PC-3 (cell line): ENCODE data around the gene CPB2. TPM values are rescaled to one million over a fixed set of nuclear protein-coding genes. Genes with fewer than 3 reads are reported as not detected.

Source experiments
- ATAC-seq: fragments of 200-7000 bp; cut with Tn5 transposase; 2 replicates; pipeline ENCODE4 v1.9.1; 2020; ENCODE audit warnings: mild to moderate bottlenecking, moderate library complexity
- BruUV-seq: library from RNA; stranded (reverse); fragments of 400-500 nt; replicated peaks from 2 replicates; lab custom pipeline; 2021; lab: Mats Ljungman, UMichigan
- CTCF ChIA-PET: fragments of 300-600 bp; sonication (Branson Sonifier 250); formaldehyde crosslinking; loops from one replicate; lab custom pipeline; 2022; ENCODE audit warnings: antibody characterized with exemption; lab: Charles Lee
- POLR2A ChIA-PET: fragments of 300-600 bp; sonication (Branson Sonifier 250); formaldehyde crosslinking; loops from one replicate; lab custom pipeline; 2022; ENCODE audit warnings: antibody characterized with exemption; ENCODE audit not compliant: unreplicated experiment; lab: Charles Lee
- DNase-seq: peaks from one replicate; pipeline ENCODE4 v3.0.0-alpha.2; 2015
- H2AFZ ChIP-seq: fragments of 300-600 bp; sonication (generic); 2 replicates; pipeline ENCODE4 v1.6.0; 2016; ENCODE audit warnings: antibody characterized with exemption, low read length
- H3F3A ChIP-seq: fragments of 300-600 bp; sonication (generic); one replicate; pipeline ENCODE4 v1.6.0; 2017; ENCODE audit warnings: antibody characterized with exemption, low read length, control low read depth, mild to moderate bottlenecking; ENCODE audit not compliant: unreplicated experiment
- H3K27ac ChIP-seq: fragments of 300-600 bp; sonication (generic); 2 replicates; pipeline ENCODE4 v1.5.1; 2016; ENCODE audit warnings: mild to moderate bottlenecking, low read length
- H3K27me3 ChIP-seq: fragments of 300-600 bp; sonication (generic); 2 replicates; pipeline ENCODE4 v1.6.1; 2016; ENCODE audit warnings: low read length, mixed read lengths
- H3K36me3 ChIP-seq: fragments of 300-600 bp; sonication (generic); 2 replicates; pipeline ENCODE4 v1.6.1; 2016; ENCODE audit warnings: low read depth, mixed run types, low read length, mixed read lengths
- H3K4me1 ChIP-seq: fragments of 300-600 bp; sonication (generic); 2 replicates; pipeline ENCODE4 v1.5.1; 2016; ENCODE audit warnings: low read length; ENCODE audit not compliant: insufficient read depth
- H3K4me2 ChIP-seq: fragments of 300-600 bp; sonication (generic); 2 replicates; pipeline ENCODE4 v1.6.0; 2016; ENCODE audit warnings: low read length
- H3K4me3 ChIP-seq: fragments of 300-600 bp; sonication (generic); 2 replicates; pipeline ENCODE4 v1.5.1; 2016; ENCODE audit warnings: mild to moderate bottlenecking, low read length, mixed read lengths
- H3K79me2 ChIP-seq: fragments of 300-600 bp; sonication (generic); 2 replicates; pipeline ENCODE4 v1.6.1; 2017; ENCODE audit warnings: low read length, mixed read lengths
- H3K9ac ChIP-seq: fragments of 300-600 bp; sonication (generic); 2 replicates; pipeline ENCODE4 v1.6.0; 2016; ENCODE audit warnings: mild to moderate bottlenecking, low read length
- H3K9me2 ChIP-seq: fragments of 300-600 bp; sonication (generic); replicated peaks from 2 replicates; pipeline ENCODE4 v1.6.1; 2016; ENCODE audit warnings: mixed run types, low read length, mixed read lengths
- H3K9me3 ChIP-seq: fragments of 300-600 bp; sonication (generic); 2 replicates; pipeline ENCODE4 v1.6.1; 2016; ENCODE audit warnings: low read length, mixed read lengths
- H4K20me1 ChIP-seq: fragments of 300-600 bp; sonication (generic); 2 replicates; pipeline ENCODE4 v1.6.1; 2016; ENCODE audit warnings: low read length, mixed read lengths
- EZH2 ChIP-seq: fragments of 300-600 bp; sonication (generic); IDR thresholded peaks from one replicate; pipeline ENCODE4 v1.6.1; 2017; ENCODE audit warnings: antibody characterized with exemption, mild to moderate bottlenecking, low read length; ENCODE audit not compliant: unreplicated experiment
- EZH2phosphoT487 ChIP-seq: fragments of 300-600 bp; sonication (generic); IDR thresholded peaks from 2 replicates; pipeline ENCODE4 v1.6.1; 2018; ENCODE audit warnings: mild to moderate bottlenecking, antibody characterized with exemption, low read length, borderline replicate concordance
- intact Hi-C: fragments of 100-400 bp; cut with micrococcal nuclease; formaldehyde crosslinking; loops from 2 replicates; pipeline ENCODE4 v1.9.0; 2023
- total RNA-seq: library from RNA; depleted of rRNA; stranded (reverse); fragments of >200 nt; gene quantifications from 2 replicates; pipeline ENCODE4 v1.2.3, GENCODE V29; 2014
- TF ChIP-seq, protein P1 (sequence below): fragments of 300-600 bp; sonication (generic); conservative IDR thresholded peaks from 2 replicates; pipeline ENCODE4 v1.5.1; 2017; ENCODE audit warnings: antibody characterized with exemption, low read depth, mild to moderate bottlenecking, low read length

The CPB2 gene
- total RNA-seq, 1 experiment from 2014 or later, result not detected

DNA sequence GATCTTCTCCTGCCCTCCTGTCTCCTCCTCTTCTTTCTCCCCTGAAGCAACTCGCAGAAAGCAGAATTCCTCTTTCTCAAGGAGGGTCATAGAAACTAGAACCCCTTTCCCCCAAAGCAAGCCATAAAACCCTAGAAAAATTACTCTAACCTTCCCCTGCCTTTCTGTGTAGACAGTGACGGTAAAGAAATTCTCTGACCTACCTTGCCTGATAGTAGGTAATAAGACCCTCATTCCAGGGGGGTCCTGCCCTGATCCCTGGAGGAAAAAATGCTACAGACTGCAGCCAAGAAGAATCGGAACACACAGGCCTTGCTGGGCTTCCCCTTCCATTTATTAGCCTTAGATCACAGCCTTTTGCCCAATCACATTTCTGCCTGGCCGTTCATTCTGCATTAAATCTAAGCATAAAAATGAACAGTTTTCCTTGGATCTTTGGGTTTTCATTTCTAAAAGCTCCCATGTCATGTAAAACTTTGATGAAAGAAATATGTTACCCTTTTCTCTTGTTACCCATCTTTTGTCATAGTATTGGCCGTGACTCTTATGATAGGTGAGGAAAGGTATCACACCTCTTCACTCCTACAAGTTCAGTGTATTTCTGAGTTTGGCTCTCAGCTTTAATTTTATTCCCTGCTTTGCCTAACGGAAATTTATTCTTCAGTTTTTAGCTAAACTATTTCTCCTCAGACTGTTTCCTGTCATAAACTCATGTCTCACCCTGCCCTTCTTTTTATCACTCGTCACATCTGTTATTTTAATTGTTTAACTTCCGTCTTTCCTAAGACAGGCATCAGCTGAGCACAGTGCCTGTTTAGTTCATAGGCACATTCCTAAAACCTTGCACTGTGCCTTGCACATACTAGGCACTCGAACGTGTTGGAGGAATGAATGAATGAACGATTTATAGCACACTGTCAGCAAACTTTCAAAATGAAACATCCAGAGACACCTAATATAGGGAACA is 20.4 kb upstream of the CPB2 start:
- H3K4me1 ChIP-seq, result peaks cover 3% of the 10 kb centered on the region; the same call in 1 of the 2 replicates
- peaks cover 13% of the 10 kb centered on the region for H3K36me3 ChIP-seq
- H3K27ac ChIP-seq, result no peak overlapping the region
- H3K27me3 ChIP-seq, result no peaks in the 10 kb centered on the region
- DNase-seq (no peak), ATAC-seq (0 out of 2 replicates have a peak, but pooled peaks have one; percentile 35)
- no peak overlapping the region for H2AFZ ChIP-seq
- no peak for TF ChIP-seq EZH2
- TF ChIP-seq, protein P1, sequence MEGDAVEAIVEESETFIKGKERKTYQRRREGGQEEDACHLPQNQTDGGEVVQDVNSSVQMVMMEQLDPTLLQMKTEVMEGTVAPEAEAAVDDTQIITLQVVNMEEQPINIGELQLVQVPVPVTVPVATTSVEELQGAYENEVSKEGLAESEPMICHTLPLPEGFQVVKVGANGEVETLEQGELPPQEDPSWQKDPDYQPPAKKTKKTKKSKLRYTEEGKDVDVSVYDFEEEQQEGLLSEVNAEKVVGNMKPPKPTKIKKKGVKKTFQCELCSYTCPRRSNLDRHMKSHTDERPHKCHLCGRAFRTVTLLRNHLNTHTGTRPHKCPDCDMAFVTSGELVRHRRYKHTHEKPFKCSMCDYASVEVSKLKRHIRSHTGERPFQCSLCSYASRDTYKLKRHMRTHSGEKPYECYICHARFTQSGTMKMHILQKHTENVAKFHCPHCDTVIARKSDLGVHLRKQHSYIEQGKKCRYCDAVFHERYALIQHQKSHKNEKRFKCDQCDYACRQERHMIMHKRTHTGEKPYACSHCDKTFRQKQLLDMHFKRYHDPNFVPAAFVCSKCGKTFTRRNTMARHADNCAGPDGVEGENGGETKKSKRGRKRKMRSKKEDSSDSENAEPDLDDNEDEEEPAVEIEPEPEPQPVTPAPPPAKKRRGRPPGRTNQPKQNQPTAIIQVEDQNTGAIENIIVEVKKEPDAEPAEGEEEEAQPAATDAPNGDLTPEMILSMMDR, result no peak
- no peak for TF ChIP-seq EZH2phosphoT487
- intact Hi-C loops, result loop anchor here (5.0 kb wide), 1 partner anchor 73 kb away; the partner anchor contains the start of gene ZC3H13
- H3K9me3 ChIP-seq, result no peaks in the 10 kb centered on the region
- POLR2A ChIA-PET, result no interaction called here
- BruUV-seq, result no TSS peak
- no peaks in the 10 kb centered on the region for H4K20me1 ChIP-seq
- CTCF ChIA-PET, result interaction anchor here (1.6 kb wide), 1 partner anchor 35 kb away, joined by 12 read pairs; no protein-coding TSS in a partner anchor
- no peaks in the 10 kb centered on the region for H3F3A ChIP-seq
- no peak overlapping the region for H3K4me2 ChIP-seq
- no peaks in the 10 kb centered on the region for H3K79me2 ChIP-seq
- H3K9ac ChIP-seq, result no peak overlapping the region
- H3K4me3 ChIP-seq, result no peak overlapping the region
- no peaks in the 10 kb centered on the region for H3K9me2 ChIP-seq

DNA sequence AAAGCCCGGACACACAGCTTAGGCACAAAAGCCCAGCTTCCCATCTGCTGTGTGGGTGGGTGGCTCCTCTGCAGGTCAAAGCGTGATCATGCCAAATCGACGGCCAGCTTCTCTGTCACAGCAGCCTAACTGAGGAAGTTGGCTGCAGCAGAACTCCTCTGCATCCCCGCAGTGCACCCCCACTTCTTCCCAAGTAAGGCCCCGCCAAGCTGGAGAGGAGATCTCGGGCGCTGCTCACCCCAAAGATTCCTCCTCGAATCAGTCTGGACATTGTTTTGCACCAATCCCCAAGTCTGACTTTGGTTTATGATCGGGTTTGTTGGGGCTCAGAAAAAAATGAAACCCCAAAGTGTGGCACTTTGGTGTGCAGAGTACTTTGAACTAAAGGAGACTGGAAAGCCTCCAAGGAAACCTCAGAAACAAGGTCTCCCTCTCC is 19.7 kb upstream of the CPB2 start:
- no peak for DNase-seq
- ATAC-seq, result no peak

DNA sequence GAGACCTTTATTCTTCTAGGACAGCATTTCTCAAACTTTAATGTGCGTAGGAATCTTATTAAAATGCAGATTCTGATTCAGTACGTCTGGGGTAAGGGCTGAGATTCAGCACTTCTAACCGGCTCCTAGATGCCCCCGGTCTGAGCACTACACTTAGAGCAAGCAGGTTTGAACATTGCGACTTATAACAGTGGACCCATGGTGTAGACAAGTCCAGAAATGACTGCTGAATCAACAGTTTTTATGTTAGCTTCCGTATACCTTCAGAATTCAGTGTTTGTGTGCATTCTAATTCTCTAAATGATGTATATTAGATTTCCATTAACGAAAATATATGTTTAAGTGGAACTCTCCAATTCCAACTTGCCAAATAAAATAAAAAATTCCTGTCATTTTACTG is 17.5 kb upstream of the CPB2 start:
- ATAC-seq (no peak), DNase-seq (no peak)
- H3K4me2 ChIP-seq, result no peak overlapping the region
- no peak overlapping the region for H3K9ac ChIP-seq
- intact Hi-C loops, result no loop called here
- no peaks in the 10 kb centered on the region for H3K9me3 ChIP-seq
- H3K27ac ChIP-seq, result no peak overlapping the region
- no peaks in the 10 kb centered on the region for H4K20me1 ChIP-seq
- ChIA-PET POLR2A (no interaction called here), CTCF (no interaction called here)
- BruUV-seq, result no TSS peak
- peaks cover 4% of the 10 kb centered on the region; the same call in 1 of the 2 replicates for H3K4me1 ChIP-seq
- no peak overlapping the region for H3K4me3 ChIP-seq
- H3K36me3 ChIP-seq, result peaks cover 8% of the 10 kb centered on the region
- H3K9me2 ChIP-seq, result no peaks in the 10 kb centered on the region
- H3F3A ChIP-seq, result no peaks in the 10 kb centered on the region
- H3K79me2 ChIP-seq, result no peaks in the 10 kb centered on the region
- no peaks in the 10 kb centered on the region for H3K27me3 ChIP-seq
- no peak overlapping the region for H2AFZ ChIP-seq
- TF ChIP-seq EZH2phosphoT487, result no peak
- TF ChIP-seq, protein P1, result no peak

More for the DNA sequence above, 19.7 kb upstream of the CPB2 start:
- Histone ChIP-seq H3K4me2 (no peak overlapping the region), H3K4me1 (peaks cover 4% of the 10 kb centered on the region; the same call in 1 of the 2 replicates), H3K9me3 (no peaks in the 10 kb centered on the region), H4K20me1 (no peaks in the 10 kb centered on the region), H3K9me2 (no peaks in the 10 kb centered on the region), H3K9ac (no peak overlapping the region), H3K27ac (no peak overlapping the region), H3K27me3 (no peaks in the 10 kb centered on the region), H3F3A (no peaks in the 10 kb centered on the region), H3K79me2 (no peaks in the 10 kb centered on the region), H3K36me3 (peaks cover 10% of the 10 kb centered on the region), H3K4me3 (no peak overlapping the region), H2AFZ (no peak overlapping the region)
- TF ChIP-seq EZH2, result no peak
- no TSS peak for BruUV-seq
- intact Hi-C loops, result no loop called here
- ChIA-PET CTCF (no interaction called here), POLR2A (no interaction called here)
